ENCODE results near the gene LSG1. TPM values are rescaled to one million over a fixed set of nuclear protein-coding genes. Genes with fewer than 3 reads are reported as not detected.

LSG1 gene
- total RNA-seq, 1 donor from 2014 or later, result 41.2 TPM

GRCh38 chr3:194671511-194671899 lies 486 bp downstream of the LSG1 start:
- peak overlapping the region; percentile 97 for H3K9ac ChIP-seq
- Mint-ChIP-seq H3K27ac (peak overlapping the region; percentile 100), H3K9me3 (no peaks in the 10 kb centered on the region), H3K36me3 (no peaks in the 10 kb centered on the region), H3K4me3 (peak overlapping the region; percentile 99), H3K4me1 (peaks cover 9% of the 10 kb centered on the region), H3K27me3 (ENCODE audit: insufficient read depth, low read depth) (peaks cover 4% of the 10 kb centered on the region)
- H4K20me1 ChIP-seq (ENCODE audit: low read depth), result no peaks in the 10 kb centered on the region
- H3K36me3 ChIP-seq, result no peaks in the 10 kb centered on the region
- H3K27ac ChIP-seq, result no peak overlapping the region
- H3K79me2 ChIP-seq (ENCODE audit: low read depth), result peaks cover 41% of the 10 kb centered on the region
- peak; percentile 40 for DNase-seq (ENCODE audit: low spot score)
- peaks cover 34% of the 10 kb centered on the region for H3K27me3 ChIP-seq
- H3K4me1 ChIP-seq, result peaks cover 7% of the 10 kb centered on the region
- no peaks in the 10 kb centered on the region for H3K9me3 ChIP-seq (ENCODE audit: low read depth)
- peak overlapping the region; percentile 78 for H3K4me3 ChIP-seq
- H3K4me2 ChIP-seq, result peak overlapping the region; percentile 80
- peak; percentile 27 for TF ChIP-seq EZH2 (IDR thresholded peaks at IDR 0.05)
- TF ChIP-seq, protein P1, sequence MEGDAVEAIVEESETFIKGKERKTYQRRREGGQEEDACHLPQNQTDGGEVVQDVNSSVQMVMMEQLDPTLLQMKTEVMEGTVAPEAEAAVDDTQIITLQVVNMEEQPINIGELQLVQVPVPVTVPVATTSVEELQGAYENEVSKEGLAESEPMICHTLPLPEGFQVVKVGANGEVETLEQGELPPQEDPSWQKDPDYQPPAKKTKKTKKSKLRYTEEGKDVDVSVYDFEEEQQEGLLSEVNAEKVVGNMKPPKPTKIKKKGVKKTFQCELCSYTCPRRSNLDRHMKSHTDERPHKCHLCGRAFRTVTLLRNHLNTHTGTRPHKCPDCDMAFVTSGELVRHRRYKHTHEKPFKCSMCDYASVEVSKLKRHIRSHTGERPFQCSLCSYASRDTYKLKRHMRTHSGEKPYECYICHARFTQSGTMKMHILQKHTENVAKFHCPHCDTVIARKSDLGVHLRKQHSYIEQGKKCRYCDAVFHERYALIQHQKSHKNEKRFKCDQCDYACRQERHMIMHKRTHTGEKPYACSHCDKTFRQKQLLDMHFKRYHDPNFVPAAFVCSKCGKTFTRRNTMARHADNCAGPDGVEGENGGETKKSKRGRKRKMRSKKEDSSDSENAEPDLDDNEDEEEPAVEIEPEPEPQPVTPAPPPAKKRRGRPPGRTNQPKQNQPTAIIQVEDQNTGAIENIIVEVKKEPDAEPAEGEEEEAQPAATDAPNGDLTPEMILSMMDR (IDR thresholded peaks at IDR 0.05), result peak; percentile 79
- no peak for TF ChIP-seq EZH2phosphoT487 (IDR thresholded peaks at IDR 0.05)
- peak overlapping the region; percentile 99 for H2AFZ ChIP-seq (replicated peaks)
- peaks cover 5% of the 10 kb centered on the region for H3F3A ChIP-seq (ENCODE audit: low read depth)

DNA sequence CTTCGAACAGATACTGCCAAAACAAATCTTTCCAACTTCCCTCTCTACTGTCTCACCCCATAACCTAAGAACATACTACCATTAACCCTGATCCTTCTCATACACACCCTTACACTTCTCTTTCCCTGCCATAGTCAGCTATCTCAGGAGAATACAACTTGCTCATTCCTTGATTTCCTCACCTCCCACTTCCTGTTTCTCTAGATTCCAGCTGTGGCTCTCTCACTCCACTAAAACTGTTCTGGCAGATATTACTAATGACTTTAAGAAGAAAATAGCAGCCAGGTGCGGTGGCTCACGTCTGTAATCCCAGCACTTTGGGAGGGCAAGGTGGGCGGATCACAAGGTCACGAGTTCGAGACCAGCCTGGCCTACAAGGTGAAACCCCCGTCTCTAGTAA lies 4.6 kb downstream of the LSG1 start:
- no peaks in the 10 kb centered on the region for H3F3A ChIP-seq (ENCODE audit: low read depth)
- H3K79me2 ChIP-seq (ENCODE audit: low read depth), result peaks cover 41% of the 10 kb centered on the region
- peaks cover 9% of the 10 kb centered on the region for H3K36me3 ChIP-seq
- H3K4me3 ChIP-seq, result no peak overlapping the region
- H4K20me1 ChIP-seq (ENCODE audit: low read depth), result no peaks in the 10 kb centered on the region
- Mint-ChIP-seq H3K4me3 (no peak overlapping the region), H3K9me3 (no peaks in the 10 kb centered on the region), H3K27ac (no peak overlapping the region), H3K36me3 (peaks cover 8% of the 10 kb centered on the region), H3K27me3 (ENCODE audit: insufficient read depth, low read depth) (no peaks in the 10 kb centered on the region), H3K4me1 (peaks cover 7% of the 10 kb centered on the region)
- H3K27ac ChIP-seq, result no peak overlapping the region
- H3K4me2 ChIP-seq, result no peak overlapping the region
- peaks cover 7% of the 10 kb centered on the region for H3K4me1 ChIP-seq
- H3K9me3 ChIP-seq (ENCODE audit: low read depth), result no peaks in the 10 kb centered on the region
- TF ChIP-seq, protein P1 (IDR thresholded peaks at IDR 0.05), result no peak
- TF ChIP-seq EZH2phosphoT487 (IDR thresholded peaks at IDR 0.05) (no peak), EZH2 (IDR thresholded peaks at IDR 0.05) (no peak)
- H3K9ac ChIP-seq, result no peak overlapping the region
- no peaks in the 10 kb centered on the region for H3K27me3 ChIP-seq
- DNase-seq (ENCODE audit: low spot score), result no peak
- H2AFZ ChIP-seq (replicated peaks), result no peak overlapping the region

- Mint-ChIP-seq H3K9me3 (no peaks in the 10 kb centered on the region), H3K27ac (no peak overlapping the region), H3K27me3 (ENCODE audit: insufficient read depth, low read depth) (no peaks in the 10 kb centered on the region), H3K4me1 (no peaks in the 10 kb centered on the region), H3K4me3 (no peak overlapping the region), H3K36me3 (peaks cover 8% of the 10 kb centered on the region)
- H3F3A ChIP-seq (ENCODE audit: low read depth), result no peaks in the 10 kb centered on the region
- H3K27ac ChIP-seq, result no peak overlapping the region
- no peaks in the 10 kb centered on the region for H4K20me1 ChIP-seq (ENCODE audit: low read depth)
- H3K79me2 ChIP-seq (ENCODE audit: low read depth), result peaks cover 20% of the 10 kb centered on the region
- no peak overlapping the region for H2AFZ ChIP-seq (replicated peaks)
- no peaks in the 10 kb centered on the region for H3K9me3 ChIP-seq (ENCODE audit: low read depth)
- no peak overlapping the region for H3K4me2 ChIP-seq
- H3K27me3 ChIP-seq, result no peaks in the 10 kb centered on the region
- TF ChIP-seq, protein P1 (IDR thresholded peaks at IDR 0.05), result no peak
- TF ChIP-seq EZH2phosphoT487 (IDR thresholded peaks at IDR 0.05) (no peak), EZH2 (IDR thresholded peaks at IDR 0.05) (no peak)
- H3K4me1 ChIP-seq, result no peaks in the 10 kb centered on the region
- DNase-seq (ENCODE audit: low spot score), result no peak
- peaks cover 9% of the 10 kb centered on the region for H3K36me3 ChIP-seq
- H3K9ac ChIP-seq, result no peak overlapping the region
- no peak overlapping the region for H3K4me3 ChIP-seq
These were observed 7.1 kb downstream of the LSG1 start for GRCh38 chr3:194664857-194665256.

All from neural progenitor cell (in vitro differentiated cells).